Heart right ventricle (tissue), 16 donors: ENCODE measurements around the gene CTSG. TPM values are rescaled to one million over a fixed set of nuclear protein-coding genes. Genes with fewer than 3 reads are reported as not detected.
"Not testable (repeated sequence)": the region's sequence is repeated elsewhere in the genome, so short reads cannot be mapped to it uniquely, and the experiment has no call there.

Experiments used
- ATAC-seq, 8 donors: fragments of 200-7000 bp; cut with Tn5 transposase; one replicate each; pipeline ENCODE4 v1.9.1; 2020; ENCODE audit warnings: mild to moderate bottlenecking in 8 of 8, moderate library complexity in 8 of 8, moderate number of reproducible peaks in 1 of 8
- DNase-seq, 2 donors: peaks; one replicate each; pipeline ENCODE4 v3.0.0-alpha.2; 2020
- H3K27ac ChIP-seq, 10 donors: fragments of 200-600 bp; sonication (generic) in 2 of 10; one replicate each; pipeline versions ENCODE4 v1.5.0 to v1.8.0; 2020 to 2022; ENCODE audit warnings: mild to moderate bottlenecking in 3 of 10
- H3K27me3 ChIP-seq, 7 donors: fragments of 200-600 bp; one replicate each; pipeline ENCODE4 v1.8.0; 2021 to 2022; ENCODE audit warnings: mild to moderate bottlenecking in 2 of 7
- H3K36me3 ChIP-seq, 9 donors: fragments of 200-600 bp; sonication (generic) in 1 of 9; one replicate each; pipeline versions ENCODE4 v1.5.0 to v1.8.0; 2020 to 2022; ENCODE audit warnings: mild to moderate bottlenecking in 2 of 9
- H3K4me1 ChIP-seq, 9 donors: fragments of 200-600 bp; sonication (generic) in 1 of 9; one replicate each; pipeline versions ENCODE4 v1.5.0 to v1.8.0; 2020 to 2022; ENCODE audit warnings: mild to moderate bottlenecking in 4 of 9
- H3K4me3 ChIP-seq, 10 donors: fragments of 200-600 bp; sonication (generic) in 2 of 10; one replicate each; pipeline versions ENCODE4 v1.5.0 to v1.8.0; 2020 to 2022; ENCODE audit warnings: mild to moderate bottlenecking in 7 of 10, moderate library complexity in 2 of 10
- H3K9me3 ChIP-seq, 11 donors: fragments of 200-600 bp in 10 of 11; sonication (generic) in 2 of 11; one replicate each; pipeline versions ENCODE4 v1.5.0 to v1.8.0; 2013 to 2022; ENCODE audit warnings: mild to moderate bottlenecking in 2 of 11, control low read depth in 1 of 11, moderate library complexity in 1 of 11
- WGBS, 2 donors: extraction: QIAGEN DNeasy Blood & Tissue Kit; methylation state at CpG; one replicate each; pipeline ENCODE4 v1.1.7; 2013; ENCODE audit warnings: inconsistent platforms in 1 of 2; 5-methylcytosine and 5-hydroxymethylcytosine counted together
- intact Hi-C, 10 donors: fragments of 100-400 bp; cut with DNase I; formaldehyde crosslinking; loops; one replicate each; pipeline versions ENCODE4 v1.11.1 to v1.14.2; 2022
- polyA plus RNA-seq, 2 donors: library from polyadenylated mRNA; stranded (reverse); fragments of 200-250 nt; gene quantifications; one replicate each; pipeline ENCODE4 v1.2.3, GENCODE V29; 2013
- total RNA-seq, 10 donors: library from RNA; stranded (reverse); fragmentation: NEBNext Ultra II Directional in 3 of 10; extraction: Animal tissue kit (Norgen Biotek cat#: 25700) in 3 of 10; gene quantifications; one replicate each; pipeline versions ENCODE4 v1.2.1 to v1.2.4, GENCODE V29; 2021 to 2023
- TF ChIP-seq, protein P1 (sequence below), 9 donors: fragments of 200-600 bp; sonication (generic) in 2 of 9; IDR thresholded peaks; one replicate each; pipeline versions ENCODE4 v1.5.0 to v1.8.0; 2021 to 2022; ENCODE audit warnings: antibody characterized with exemption in 9 of 9, mild to moderate bottlenecking in 5 of 9, moderate library complexity in 1 of 9
- donor health status: Arrhythmogenic right ventricular cardiomyopathy.
- donor health status: ischemic (EF 13 %, LVEDD 7.1; RV severe dilation, severe dysfunction).
- donor health status: healthy with polysubstance abuse.
- donor health status: DM: no; HTN: yes; CAD: no.
- donor health status: DM: no; HTN: no; CAD: no.
- donor health status: ischemic (EF 25% LVEDD 6.9; RV normal size, moderate dysfunction).
- donor health status: ischemic (EF 25% LVEDD 5.7; RV mildly dilated, moderate dysfunction).
- donor health status: healthy.
- donor health status: DM: yes; HTN: yes; CAD: no.
- donor health status: Ischemic cardiomyopathy.
- donor health status: ischemic (EF 35%, LVEDD 5.7; RV mildly dilated, moderate dysfunction).
- donor health status: nonischemic (EF 11% LVEDD 7.7; RV severe dilation, severe dysfunction).
- donor health status: DM: yes; HTN: yes; CAD: no.
- donor health status: PGD.
- donor health status: ischemic (EF 29% LVEDD 5.4; RV normal size, mild dysfunction).
- donor health status: nonischemic (EF 23%, LVEDD 6.1; RV moderate dilation, normal function).

Gene CTSG
- total and polyA plus RNA-seq, 12 donors, result 0.23 to 2.4 (median 0.91) TPM; not detected in 2

GRCh38 chr14:24535737-24536136, 40.3 kb downstream of the CTSG start:
- WGBS, 2 donors, result 24 to 45% methylated on average over 1 of the region's 1 CpG
- ATAC-seq (no peak), DNase-seq (no peak)
- no peak overlapping the region for H3K27ac ChIP-seq
- no peaks in the 10 kb centered on the region for H3K36me3 ChIP-seq
- no peak overlapping the region for H3K4me3 ChIP-seq
- TF ChIP-seq, protein P1, sequence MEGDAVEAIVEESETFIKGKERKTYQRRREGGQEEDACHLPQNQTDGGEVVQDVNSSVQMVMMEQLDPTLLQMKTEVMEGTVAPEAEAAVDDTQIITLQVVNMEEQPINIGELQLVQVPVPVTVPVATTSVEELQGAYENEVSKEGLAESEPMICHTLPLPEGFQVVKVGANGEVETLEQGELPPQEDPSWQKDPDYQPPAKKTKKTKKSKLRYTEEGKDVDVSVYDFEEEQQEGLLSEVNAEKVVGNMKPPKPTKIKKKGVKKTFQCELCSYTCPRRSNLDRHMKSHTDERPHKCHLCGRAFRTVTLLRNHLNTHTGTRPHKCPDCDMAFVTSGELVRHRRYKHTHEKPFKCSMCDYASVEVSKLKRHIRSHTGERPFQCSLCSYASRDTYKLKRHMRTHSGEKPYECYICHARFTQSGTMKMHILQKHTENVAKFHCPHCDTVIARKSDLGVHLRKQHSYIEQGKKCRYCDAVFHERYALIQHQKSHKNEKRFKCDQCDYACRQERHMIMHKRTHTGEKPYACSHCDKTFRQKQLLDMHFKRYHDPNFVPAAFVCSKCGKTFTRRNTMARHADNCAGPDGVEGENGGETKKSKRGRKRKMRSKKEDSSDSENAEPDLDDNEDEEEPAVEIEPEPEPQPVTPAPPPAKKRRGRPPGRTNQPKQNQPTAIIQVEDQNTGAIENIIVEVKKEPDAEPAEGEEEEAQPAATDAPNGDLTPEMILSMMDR (IDR thresholded peaks at IDR 0.05), result no peak
- H3K4me1 ChIP-seq, result no peaks in the 10 kb centered on the region
- H3K27me3 ChIP-seq, result peaks cover 0 to 14% (median 0%) of the 10 kb centered on the region in 7 donors
- intact Hi-C loops, result no loop called here
- H3K9me3 ChIP-seq, result peaks cover 0 to under 1% (median 0%) of the 10 kb centered on the region in 11 donors

GRCh38 chr14:24534286-24534685, 41.8 kb downstream of the CTSG start:
- intact Hi-C loops, result no loop called here
- no peak for ATAC-seq
- H3K36me3 ChIP-seq, result no peaks in the 10 kb centered on the region
- H3K9me3 ChIP-seq, result peaks cover 0 to 3% (median 0%) of the 10 kb centered on the region in 11 donors
- TF ChIP-seq, protein P1 (IDR thresholded peaks at IDR 0.05), result no peak
- no peak for DNase-seq
- H3K27ac ChIP-seq, result no peak overlapping the region
- H3K4me1 ChIP-seq, result no peaks in the 10 kb centered on the region
- H3K4me3 ChIP-seq, result no peak overlapping the region
- WGBS, 2 donors, result 77 to 81% methylated on average over 3 of the region's 3 CpGs
- peaks cover 0 to 14% (median 0%) of the 10 kb centered on the region in 7 donors for H3K27me3 ChIP-seq

GRCh38 chr14:24525877-24526620, 50.0 kb downstream of the CTSG start:
- H3K36me3 ChIP-seq, H3K27me3 ChIP-seq, intact Hi-C loops, H3K27ac ChIP-seq, H3K9me3 ChIP-seq, H3K4me3 ChIP-seq, DNase-seq, ATAC-seq, H3K4me1 ChIP-seq: not testable (repeated sequence)
- 70 to 78% methylated on average over 15 of the region's 15 CpGs for WGBS, 2 donors

Other genes starting within 250 kb of the CTSG start
- 10 to 100 TPM; 17.4 to 37.0 (median 22.9) TPM for gene ADCY4, start 241.2 kb downstream of the CTSG start, total RNA-seq
- gene ADCY4, start 241.2 kb downstream of the CTSG start, polyA plus RNA-seq, result 100 to 1,000 TPM in 1 of 2 donors, 10 to 100 TPM in 1; 23.1 to 104 TPM
- gene RIPK3, start 236.3 kb downstream of the CTSG start, total RNA-seq, result 1 to 10 TPM; 1.7 to 4.9 (median 3.5) TPM
- gene RIPK3, start 236.3 kb downstream of the CTSG start, polyA plus RNA-seq, result 1 to 10 TPM; 4.9 to 7.1 TPM
- gene NFATC4, start 208.1 kb downstream of the CTSG start, total RNA-seq, result 10 to 100 TPM in 4 of 10 donors, 1 to 10 TPM in 6; 3.0 to 42.0 (median 7.8) TPM
- gene NFATC4, start 208.1 kb downstream of the CTSG start, polyA plus RNA-seq, result 10 to 100 TPM; 28.7 to 69.2 TPM
- gene NYNRIN, start 177.2 kb downstream of the CTSG start, total RNA-seq, result 1 to 10 TPM; 3.6 to 9.0 (median 6.4) TPM
- 1 to 10 TPM; 4.6 to 6.8 TPM for gene NYNRIN, start 177.2 kb downstream of the CTSG start, polyA plus RNA-seq
- gene CBLN3, start 146.6 kb downstream of the CTSG start, total RNA-seq, result 1 to 10 TPM in 4 of 10 donors, under 1 TPM in 6; 0.24 to 2.5 (median 0.80) TPM
- gene CBLN3, start 146.6 kb downstream of the CTSG start, polyA plus RNA-seq, result 1 to 10 TPM; 1.0 to 1.8 TPM
- 10 to 100 TPM; 14.3 to 30.1 (median 17.9) TPM for gene KHNYN, start 146.3 kb downstream of the CTSG start, total RNA-seq
- 10 to 100 TPM; 14.0 to 20.9 TPM for gene KHNYN, start 146.3 kb downstream of the CTSG start, polyA plus RNA-seq
- 10 to 100 TPM; 55.6 to 93.6 (median 67.4) TPM for gene SDR39U1, start 133.5 kb downstream of the CTSG start, total RNA-seq
- 100 to 1,000 TPM in 1 of 2 donors, 10 to 100 TPM in 1; 88.5 to 108 TPM for gene SDR39U1, start 133.5 kb downstream of the CTSG start, polyA plus RNA-seq
- 1 to 10 TPM in 3 of 10 donors, under 1 TPM in 5, not detected in 2; 0.26 to 1.4 (median 0.73) TPM for gene CMA1, start 68.0 kb downstream of the CTSG start, total RNA-seq
- gene CMA1, start 68.0 kb downstream of the CTSG start, polyA plus RNA-seq, result under 1 TPM in 1 of 2 donors, not detected in 1; 0.13 TPM
- gene GZMH, start 33.4 kb upstream of the CTSG start, total RNA-seq, result 1 to 10 TPM in 2 of 10 donors, under 1 TPM in 4, not detected in 4; 0.34 to 6.4 (median 0.72) TPM
- under 1 TPM; 0.28 to 0.37 TPM for gene GZMH, start 33.4 kb upstream of the CTSG start, polyA plus RNA-seq
- 10 to 100 TPM in 1 of 10 donors, 1 to 10 TPM in 3, under 1 TPM in 5, not detected in 1; 0.35 to 19.2 (median 0.96) TPM for gene GZMB, start 57.9 kb upstream of the CTSG start, total RNA-seq
- 1 to 10 TPM in 1 of 2 donors, under 1 TPM in 1; 0.46 to 1.8 TPM for gene GZMB, start 57.9 kb upstream of the CTSG start, polyA plus RNA-seq